ENCODE measurements around the gene CCDC148.

CCDC148 gene

DNA sequence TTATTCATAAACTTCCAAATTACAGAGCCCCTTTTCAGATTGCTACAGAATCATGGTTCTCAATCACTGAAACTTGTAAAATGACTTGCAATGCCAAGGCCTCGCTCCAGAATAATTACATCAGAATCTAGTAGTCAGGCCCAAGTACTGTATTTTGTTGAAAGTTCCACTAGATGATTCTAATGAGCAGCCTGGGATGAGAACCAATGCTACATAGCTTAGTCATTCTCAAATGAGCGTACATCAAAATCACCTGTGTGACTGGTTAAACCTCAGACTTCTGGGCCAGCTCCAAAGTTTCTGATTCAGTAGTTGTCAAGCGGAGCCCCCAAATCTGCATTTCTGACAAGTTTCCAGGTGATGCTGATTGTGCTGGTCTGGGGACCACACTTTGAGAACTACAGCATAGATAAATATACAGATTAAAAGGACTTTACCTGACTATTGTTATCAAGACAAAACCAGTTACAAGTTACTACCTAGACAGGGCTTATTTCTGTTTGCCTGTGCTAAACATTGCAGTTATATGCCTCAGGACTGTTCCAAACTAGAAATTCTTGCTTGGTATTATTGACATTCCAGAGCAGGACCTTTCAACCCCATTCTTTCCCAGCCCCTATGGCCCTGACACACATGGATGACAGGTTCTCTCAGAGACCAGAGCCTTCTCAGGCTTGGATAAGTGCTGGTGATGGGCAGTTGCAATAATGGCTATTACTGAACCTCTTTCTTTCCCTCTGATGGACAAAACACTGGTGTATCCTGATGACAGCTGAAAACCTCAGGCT, 271.8 kb downstream of the CCDC148 start:
- no peaks in the 10 kb centered on the region for H3K9me3 ChIP-seq (ENCODE audit: control insufficient read depth, low read length)
- H3K4me1 ChIP-seq (ENCODE audit: control insufficient read depth, insufficient read depth, low read length), result no peaks in the 10 kb centered on the region
- no peak for DNase-seq (ENCODE audit: low read depth)
- no peaks in the 10 kb centered on the region for H3K36me3 ChIP-seq (ENCODE audit: control insufficient read depth, insufficient read depth, low read length, severe bottlenecking)
- H3K4me3 ChIP-seq (ENCODE audit: low read length), result no peak overlapping the region
- no peak overlapping the region for H3K9ac ChIP-seq (ENCODE audit: low read length)
- H3K27me3 ChIP-seq (replicated peaks; ENCODE audit: control insufficient read depth, insufficient read depth, low read length), result peaks cover 19% of the 10 kb centered on the region

DNA sequence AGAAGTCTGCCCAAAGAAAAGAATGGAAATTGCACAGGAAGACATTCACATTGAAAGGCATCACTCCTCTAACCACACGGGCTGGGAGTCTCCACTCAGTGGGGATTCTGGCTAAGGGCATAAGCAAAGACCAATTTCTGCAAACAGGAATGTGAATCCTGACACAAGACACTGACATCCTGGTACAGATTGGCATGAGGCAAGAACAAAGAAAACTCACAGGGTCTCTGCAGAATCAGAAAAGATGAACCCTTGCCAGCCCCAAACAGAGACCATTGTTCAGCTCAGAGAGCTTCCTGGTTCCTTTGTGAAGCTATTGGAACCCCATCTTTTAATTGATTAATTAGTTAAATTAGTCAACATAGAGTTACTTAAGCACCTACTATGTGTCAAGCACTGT, 272.6 kb downstream of the CCDC148 start:
- DNase-seq (ENCODE audit: low read depth), result no peak
- H3K4me3 ChIP-seq (ENCODE audit: low read length), result no peak overlapping the region
- H3K4me1 ChIP-seq (ENCODE audit: control insufficient read depth, insufficient read depth, low read length), result no peaks in the 10 kb centered on the region
- H3K36me3 ChIP-seq (ENCODE audit: control insufficient read depth, insufficient read depth, low read length, severe bottlenecking), result no peaks in the 10 kb centered on the region
- H3K9ac ChIP-seq (ENCODE audit: low read length), result no peak overlapping the region
- peaks cover 19% of the 10 kb centered on the region for H3K27me3 ChIP-seq (replicated peaks; ENCODE audit: control insufficient read depth, insufficient read depth, low read length)
- no peaks in the 10 kb centered on the region for H3K9me3 ChIP-seq (ENCODE audit: control insufficient read depth, low read length)

DNA sequence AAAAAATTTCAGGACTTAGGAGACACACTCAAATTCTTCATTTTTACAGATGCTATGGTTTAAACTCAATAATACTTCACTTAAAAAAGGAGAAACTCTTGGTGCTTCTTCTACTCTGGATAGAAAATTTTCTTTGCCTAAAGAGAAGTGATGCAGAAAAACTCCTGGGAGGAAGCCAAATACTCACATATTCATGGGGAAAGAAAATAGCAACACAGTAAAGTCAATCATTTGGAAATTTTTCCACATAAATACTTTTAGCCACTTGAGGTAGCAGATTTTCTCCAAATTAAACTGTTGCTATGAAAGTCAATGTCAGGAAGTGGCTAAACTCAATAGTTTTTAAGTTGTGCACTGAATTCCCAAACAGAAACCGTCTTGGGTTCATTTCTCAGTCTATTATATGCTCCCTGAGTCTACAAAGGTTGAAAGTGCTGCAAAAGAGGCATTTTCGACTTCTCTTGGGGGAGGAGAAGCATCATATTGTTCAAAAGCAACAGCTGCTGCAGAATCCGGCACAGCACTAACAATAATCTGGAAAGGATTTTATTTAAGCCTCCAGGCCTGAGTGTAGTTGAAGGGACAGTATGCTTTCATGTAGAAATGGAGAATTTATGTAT, 273.8 kb downstream of the CCDC148 start:
- H3K36me3 ChIP-seq (ENCODE audit: control insufficient read depth, insufficient read depth, low read length, severe bottlenecking), result no peaks in the 10 kb centered on the region
- no peaks in the 10 kb centered on the region for H3K9me3 ChIP-seq (ENCODE audit: control insufficient read depth, low read length)
- no peak overlapping the region for H3K4me3 ChIP-seq (ENCODE audit: low read length)
- DNase-seq (ENCODE audit: low read depth), result peak; percentile 15
- H3K4me1 ChIP-seq (ENCODE audit: control insufficient read depth, insufficient read depth, low read length), result no peaks in the 10 kb centered on the region
- peaks cover 19% of the 10 kb centered on the region for H3K27me3 ChIP-seq (replicated peaks; ENCODE audit: control insufficient read depth, insufficient read depth, low read length)
- H3K9ac ChIP-seq (ENCODE audit: low read length), result no peak overlapping the region

DNA sequence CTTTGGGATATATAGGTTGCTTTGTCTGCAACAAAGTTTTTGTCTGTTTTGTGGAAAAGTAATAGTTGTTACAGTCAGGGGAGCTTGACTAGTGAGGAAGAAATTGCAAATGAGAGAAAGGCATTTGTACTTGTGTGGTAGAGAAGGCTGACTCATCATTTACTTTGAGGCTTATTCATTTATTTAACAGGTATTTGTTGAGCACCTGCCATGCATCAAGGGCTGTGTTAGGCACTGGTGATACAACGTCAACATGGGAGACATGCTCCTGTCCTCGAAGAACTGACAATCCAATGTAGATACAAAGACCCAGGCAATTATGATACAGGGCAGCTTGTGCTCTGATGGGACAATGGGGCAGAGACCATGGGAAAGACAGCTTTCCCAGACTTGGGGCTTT, 275.4 kb downstream of the CCDC148 start:
- Histone ChIP-seq H3K9me3 (ENCODE audit: control insufficient read depth, low read length) (no peaks in the 10 kb centered on the region), H3K9ac (ENCODE audit: low read length) (no peak overlapping the region), H3K36me3 (ENCODE audit: control insufficient read depth, insufficient read depth, low read length, severe bottlenecking) (no peaks in the 10 kb centered on the region), H3K4me3 (ENCODE audit: low read length) (no peak overlapping the region), H3K4me1 (ENCODE audit: control insufficient read depth, insufficient read depth, low read length) (no peaks in the 10 kb centered on the region), H3K27me3 (replicated peaks; ENCODE audit: control insufficient read depth, insufficient read depth, low read length) (peaks cover 19% of the 10 kb centered on the region)
- DNase-seq (ENCODE audit: low read depth), result no peak

DNA sequence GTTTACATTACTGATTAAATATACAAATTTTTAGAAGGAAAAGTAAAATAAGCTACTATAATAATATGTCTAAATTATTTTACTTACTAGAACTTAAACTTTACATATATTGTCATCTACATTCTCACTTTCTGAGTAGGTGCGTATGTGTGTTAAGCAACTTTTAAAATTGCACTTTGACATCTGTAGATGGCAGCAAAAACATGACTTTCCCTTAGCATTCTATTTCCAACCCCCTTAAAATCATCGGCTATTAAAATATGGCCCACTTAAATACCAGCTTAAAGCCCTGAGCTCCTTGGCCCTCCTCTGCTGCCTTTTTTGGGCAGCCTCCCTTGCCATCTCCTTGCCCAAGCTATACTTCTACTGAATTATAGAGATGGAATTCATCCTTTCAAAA, 276.9 kb downstream of the CCDC148 start:
- Histone ChIP-seq H3K4me3 (ENCODE audit: low read length) (no peak overlapping the region), H3K4me1 (ENCODE audit: control insufficient read depth, insufficient read depth, low read length) (no peaks in the 10 kb centered on the region), H3K9me3 (ENCODE audit: control insufficient read depth, low read length) (no peaks in the 10 kb centered on the region), H3K36me3 (ENCODE audit: control insufficient read depth, insufficient read depth, low read length, severe bottlenecking) (no peaks in the 10 kb centered on the region), H3K27me3 (replicated peaks; ENCODE audit: control insufficient read depth, insufficient read depth, low read length) (peaks cover 19% of the 10 kb centered on the region), H3K9ac (ENCODE audit: low read length) (no peak overlapping the region)
- peak; percentile 53 for DNase-seq (ENCODE audit: low read depth)

DNA sequence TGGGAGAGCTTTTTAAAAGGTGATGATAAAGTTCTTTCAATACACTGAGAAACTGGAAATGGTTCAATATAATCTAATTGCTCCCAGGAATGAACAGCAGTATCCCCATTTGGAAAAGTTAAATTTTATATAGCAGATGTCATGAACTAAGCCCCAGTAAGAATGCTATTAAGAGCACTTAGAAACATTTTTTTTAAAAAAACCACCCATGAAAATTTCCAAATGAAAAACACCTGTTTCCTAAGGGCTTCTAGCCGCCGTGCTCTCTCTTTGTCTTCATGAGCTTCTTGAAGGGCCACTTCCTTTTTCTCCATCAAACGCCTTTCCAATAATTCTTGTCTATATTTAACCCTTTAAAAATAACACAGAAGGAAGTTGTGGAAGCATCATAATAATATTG, 277.9 kb downstream of the CCDC148 start:
- Histone ChIP-seq H3K9ac (ENCODE audit: low read length) (no peak overlapping the region), H3K36me3 (ENCODE audit: control insufficient read depth, insufficient read depth, low read length, severe bottlenecking) (no peaks in the 10 kb centered on the region), H3K4me1 (ENCODE audit: control insufficient read depth, insufficient read depth, low read length) (no peaks in the 10 kb centered on the region), H3K4me3 (ENCODE audit: low read length) (no peak overlapping the region), H3K9me3 (ENCODE audit: control insufficient read depth, low read length) (no peaks in the 10 kb centered on the region), H3K27me3 (replicated peaks; ENCODE audit: control insufficient read depth, insufficient read depth, low read length) (peaks cover 19% of the 10 kb centered on the region)
- no peak for DNase-seq (ENCODE audit: low read depth)

DNA sequence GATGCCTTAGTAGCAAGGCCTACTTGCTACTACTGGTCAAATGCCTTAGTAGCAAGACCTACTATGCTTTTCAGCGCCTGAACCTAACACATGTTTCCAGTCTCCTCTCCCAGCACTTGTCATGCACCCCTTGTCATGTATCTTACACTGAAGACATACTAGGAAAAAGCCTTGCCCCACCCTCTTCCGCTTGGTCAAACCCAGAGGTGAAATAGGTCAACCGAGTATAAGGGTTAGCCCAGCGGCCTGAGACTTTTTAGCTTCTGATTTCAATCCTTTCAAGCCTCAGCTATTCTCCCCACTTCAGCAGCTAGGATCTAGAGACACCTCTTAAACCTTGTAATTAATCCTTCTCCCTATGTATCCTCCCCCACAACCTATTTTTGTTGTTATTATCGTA, 281.6 kb downstream of the CCDC148 start:
- Histone ChIP-seq H3K4me3 (ENCODE audit: low read length) (no peak overlapping the region), H3K36me3 (ENCODE audit: control insufficient read depth, insufficient read depth, low read length, severe bottlenecking) (no peaks in the 10 kb centered on the region), H3K4me1 (ENCODE audit: control insufficient read depth, insufficient read depth, low read length) (no peaks in the 10 kb centered on the region), H3K9ac (ENCODE audit: low read length) (no peak overlapping the region), H3K27me3 (replicated peaks; ENCODE audit: control insufficient read depth, insufficient read depth, low read length) (peaks cover under 1% of the 10 kb centered on the region), H3K9me3 (ENCODE audit: control insufficient read depth, low read length) (no peaks in the 10 kb centered on the region)
- no peak for DNase-seq (ENCODE audit: low read depth)

DNA sequence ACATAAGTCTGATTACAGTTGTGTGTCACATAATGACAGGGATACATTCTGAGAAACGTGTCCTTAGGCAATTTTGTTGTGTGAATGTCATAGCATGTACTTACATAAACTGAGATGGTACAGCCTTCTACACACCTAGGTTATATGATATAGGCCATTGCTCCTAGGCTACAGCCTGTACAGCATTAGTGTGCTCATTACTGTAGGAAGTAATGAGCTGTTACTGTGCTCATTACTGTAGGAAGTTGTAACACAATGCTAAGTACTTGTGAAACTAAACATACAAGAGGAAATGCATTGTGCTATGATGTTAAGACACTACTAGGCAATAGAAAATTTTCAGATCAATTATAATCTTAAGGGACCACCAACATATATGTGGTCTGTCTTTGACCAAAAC, 282.1 kb downstream of the CCDC148 start:
- no peaks in the 10 kb centered on the region for H3K36me3 ChIP-seq (ENCODE audit: control insufficient read depth, insufficient read depth, low read length, severe bottlenecking)
- no peak overlapping the region for H3K4me3 ChIP-seq (ENCODE audit: low read length)
- no peak overlapping the region for H3K9ac ChIP-seq (ENCODE audit: low read length)
- no peak for DNase-seq (ENCODE audit: low read depth)
- no peaks in the 10 kb centered on the region for H3K4me1 ChIP-seq (ENCODE audit: control insufficient read depth, insufficient read depth, low read length)
- H3K9me3 ChIP-seq (ENCODE audit: control insufficient read depth, low read length), result no peaks in the 10 kb centered on the region
- H3K27me3 ChIP-seq (replicated peaks; ENCODE audit: control insufficient read depth, insufficient read depth, low read length), result no peaks in the 10 kb centered on the region

DNA sequence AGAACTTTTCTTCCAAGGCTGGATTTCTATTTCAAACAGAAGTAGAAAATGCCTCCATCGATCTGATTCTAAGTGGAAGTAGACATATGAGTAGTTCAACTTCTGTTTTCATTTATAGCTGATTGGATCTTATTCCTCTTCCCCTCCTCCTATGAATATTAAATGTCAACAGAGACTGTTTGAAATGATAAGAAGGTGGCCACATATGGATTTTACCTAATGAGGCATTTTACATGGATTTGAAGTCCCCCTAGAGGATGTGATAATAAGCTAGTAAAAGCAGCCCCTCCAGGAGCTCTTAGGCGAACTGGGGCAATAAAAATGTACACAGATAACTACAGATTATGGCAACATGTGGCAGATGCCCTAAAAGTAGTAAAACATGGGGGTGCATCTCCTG, 283.8 kb downstream of the CCDC148 start:
- H3K27me3 ChIP-seq (replicated peaks; ENCODE audit: control insufficient read depth, insufficient read depth, low read length), result no peaks in the 10 kb centered on the region
- H3K9me3 ChIP-seq (ENCODE audit: control insufficient read depth, low read length), result no peaks in the 10 kb centered on the region
- no peaks in the 10 kb centered on the region for H3K36me3 ChIP-seq (ENCODE audit: control insufficient read depth, insufficient read depth, low read length, severe bottlenecking)
- no peak for DNase-seq (ENCODE audit: low read depth)
- H3K9ac ChIP-seq (ENCODE audit: low read length), result no peak overlapping the region
- no peaks in the 10 kb centered on the region for H3K4me1 ChIP-seq (ENCODE audit: control insufficient read depth, insufficient read depth, low read length)
- no peak overlapping the region for H3K4me3 ChIP-seq (ENCODE audit: low read length)

DNA sequence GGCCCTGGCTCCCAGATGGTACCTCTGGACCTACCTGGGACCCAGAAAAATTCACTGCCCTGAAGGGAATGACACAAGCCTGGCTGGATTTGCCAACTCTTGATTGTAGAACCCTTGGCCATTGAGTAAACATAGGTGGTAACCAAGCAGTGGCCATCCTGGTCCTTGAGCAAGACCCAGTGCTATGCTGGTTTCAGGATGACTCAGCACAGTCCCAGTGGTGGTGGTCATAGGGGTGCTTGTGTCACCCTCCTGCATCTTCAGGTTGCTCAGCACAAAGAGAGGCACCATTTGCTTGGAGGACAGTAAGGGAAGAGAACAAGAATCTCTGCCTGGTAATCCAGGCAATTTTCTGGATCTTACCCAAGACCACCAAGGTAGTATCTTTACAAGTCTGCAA, 302.0 kb downstream of the CCDC148 start:
- no peaks in the 10 kb centered on the region for H3K4me1 ChIP-seq (ENCODE audit: control insufficient read depth, insufficient read depth, low read length)
- H3K36me3 ChIP-seq (ENCODE audit: control insufficient read depth, insufficient read depth, low read length, severe bottlenecking), result no peaks in the 10 kb centered on the region
- DNase-seq (ENCODE audit: low read depth), result no peak
- H3K9me3 ChIP-seq (ENCODE audit: control insufficient read depth, low read length), result peaks cover 12% of the 10 kb centered on the region
- peaks cover 4% of the 10 kb centered on the region for H3K27me3 ChIP-seq (replicated peaks; ENCODE audit: control insufficient read depth, insufficient read depth, low read length)
- no peak overlapping the region for H3K4me3 ChIP-seq (ENCODE audit: low read length)
- no peak overlapping the region for H3K9ac ChIP-seq (ENCODE audit: low read length)

DNA sequence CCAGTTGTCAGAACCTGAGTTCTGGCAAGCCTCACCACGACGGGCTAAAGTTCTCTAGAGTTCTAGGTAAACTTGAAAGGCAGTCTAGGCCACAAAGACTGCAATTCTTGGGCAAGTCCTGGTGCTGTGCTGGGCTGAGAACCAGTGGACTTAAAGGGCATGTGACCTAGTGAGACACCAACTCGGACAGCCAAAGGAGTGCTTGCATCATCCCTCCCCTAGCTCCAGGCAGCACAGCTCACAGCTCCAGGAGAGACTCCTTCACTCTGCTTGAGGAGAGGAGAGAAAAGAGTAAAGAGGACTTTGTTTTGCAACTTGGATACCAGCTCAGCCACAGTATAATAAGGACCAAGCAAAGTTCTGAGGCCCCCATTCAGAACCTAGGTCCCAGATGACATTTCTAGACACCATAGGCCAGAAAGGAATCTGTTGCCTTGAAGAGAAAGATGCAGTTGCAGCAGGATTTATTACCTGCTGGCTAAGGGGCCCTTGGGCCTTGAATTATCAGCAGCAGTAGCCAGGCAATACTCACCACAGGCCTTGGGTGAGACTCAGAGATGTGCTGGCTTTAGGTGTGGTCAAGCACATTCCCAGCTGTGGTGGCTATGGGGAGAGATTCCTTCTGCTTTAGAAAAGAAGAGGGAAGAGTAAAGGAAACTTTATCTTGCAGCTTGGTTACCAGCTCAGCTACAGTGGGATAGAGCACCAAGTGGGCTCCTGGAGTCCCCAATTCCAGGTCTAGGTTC, 303.1 kb downstream of the CCDC148 start:
- H3K4me1 ChIP-seq (ENCODE audit: control insufficient read depth, insufficient read depth, low read length), result no peaks in the 10 kb centered on the region
- peaks cover 12% of the 10 kb centered on the region for H3K9me3 ChIP-seq (ENCODE audit: control insufficient read depth, low read length)
- no peaks in the 10 kb centered on the region for H3K36me3 ChIP-seq (ENCODE audit: control insufficient read depth, insufficient read depth, low read length, severe bottlenecking)
- H3K4me3 ChIP-seq (ENCODE audit: low read length), result no peak overlapping the region
- DNase-seq (ENCODE audit: low read depth), result no peak
- H3K9ac ChIP-seq (ENCODE audit: low read length), result no peak overlapping the region
- peaks cover 4% of the 10 kb centered on the region for H3K27me3 ChIP-seq (replicated peaks; ENCODE audit: control insufficient read depth, insufficient read depth, low read length)

Data from adipocyte (in vitro differentiated cells).